Suprapubic skin (tissue), 4 donors: ENCODE results near the gene NMD3.

Experiments used
- CTCF ChIP-seq, 2 donors: fragments of 200-600 bp in 1 of 2; fragments of 450-650 bp in 1 of 2; sonication (generic) in 1 of 2; IDR thresholded peaks; one replicate each; pipeline ENCODE4 v1.5.1; 2016 to 2019; ENCODE audit warnings: antibody characterized with exemption in 2 of 2, mild to moderate bottlenecking in 1 of 2, moderate library complexity in 1 of 2
- POLR2A ChIP-seq, 2 donors: fragments of 450-650 bp; IDR thresholded peaks; one replicate each; pipeline ENCODE4 v1.6.1; 2017; ENCODE audit warnings: antibody characterized with exemption in 2 of 2, mild to moderate bottlenecking in 2 of 2, moderate library complexity in 2 of 2
- POLR2AphosphoS5 ChIP-seq, 3 donors: sonication (generic); formaldehyde crosslinking; IDR thresholded peaks; one replicate each; pipeline ENCODE4 v1.6.1; 2017; ENCODE audit warnings: antibody characterized with exemption in 3 of 3

- no peak for TF ChIP-seq POLR2AphosphoS5 (IDR thresholded peaks at IDR 0.05)
- no peak for TF ChIP-seq CTCF (IDR thresholded peaks at IDR 0.05)
- TF ChIP-seq POLR2A (IDR thresholded peaks at IDR 0.05): no peak
Measured at GRCh38 chr3:161171639-161172552, 49.2 kb upstream of the NMD3 start.
